HL-60 (cell line): ENCODE data around the gene ORM2.

Source experiments
- DNase-seq, 2 experiments: peaks; one replicate each; pipeline ENCODE4 v3.0.0-alpha.2; 2010 to 2020; ENCODE audit warnings: low read depth in 1 of 2, low spot score in 1 of 2
- H3K27ac ChIP-seq: fragments of 250-450 bp; sonication (Bioruptor Pico); replicated peaks from 2 replicates; pipeline ENCODE4 v1.5.1; 2020; ENCODE audit warnings: mild to moderate bottlenecking, moderate library complexity
- H3K27me3 ChIP-seq: fragments of 250-450 bp; sonication (Bioruptor Pico); 2 replicates; pipeline ENCODE4 v1.5.1; 2021; ENCODE audit warnings: mild to moderate bottlenecking, moderate library complexity; ENCODE audit not compliant: insufficient read depth, poor library complexity, severe bottlenecking
- H3K4me3 ChIP-seq: replicated peaks from 2 replicates; pipeline ENCODE4 v1.5.1; 2011; ENCODE audit warnings: mild to moderate bottlenecking, control low read depth, low read length; ENCODE audit not compliant: insufficient read depth
- GABPA ChIP-seq: IDR thresholded peaks from 2 replicates; pipeline ENCODE4 v1.6.1; 2012; ENCODE audit warnings: low read depth
- POLR2AphosphoS5 ChIP-seq: IDR thresholded peaks from 2 replicates; pipeline ENCODE4 v1.6.1; 2012; ENCODE audit warnings: low read depth
- SPI1 ChIP-seq: IDR thresholded peaks from 2 replicates; pipeline ENCODE4 v1.6.1; 2012; ENCODE audit warnings: low read depth, mild to moderate bottlenecking, borderline replicate concordance
- TF ChIP-seq, protein P1 (sequence below): IDR thresholded peaks from one replicate; pipeline ENCODE4 v1.5.1; 2011; ENCODE audit warnings: low read length, control low read depth, inconsistent platforms; ENCODE audit not compliant: insufficient read depth
- TF ChIP-seq, protein P2 (sequence below): IDR thresholded peaks from 2 replicates; pipeline ENCODE4 v1.6.1; 2012; ENCODE audit warnings: low read depth; ENCODE audit not compliant: insufficient replicate concordance

ORM2 gene

DNA sequence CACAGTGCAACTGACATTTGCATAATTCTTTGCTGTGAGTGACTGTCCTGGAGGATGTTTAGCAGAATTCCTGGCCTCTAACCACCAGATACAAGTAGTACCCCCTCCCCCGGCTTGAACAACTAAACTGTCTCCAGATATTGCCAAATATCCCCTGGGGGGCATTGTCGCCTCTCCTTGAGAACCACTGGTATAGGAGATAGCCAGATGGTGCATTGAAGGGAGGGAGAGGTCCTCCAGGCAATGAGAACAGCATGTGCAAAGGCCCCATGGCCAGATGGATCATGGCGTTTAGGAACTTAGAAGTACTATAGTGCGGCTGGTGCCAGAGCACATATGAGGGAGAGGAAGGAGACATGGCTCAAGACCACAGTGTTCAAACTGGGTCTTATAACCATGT is 25.7 kb upstream of the ORM2 start:
- no peak for TF ChIP-seq SPI1
- TF ChIP-seq GABPA = no peak
- TF ChIP-seq, protein P1, sequence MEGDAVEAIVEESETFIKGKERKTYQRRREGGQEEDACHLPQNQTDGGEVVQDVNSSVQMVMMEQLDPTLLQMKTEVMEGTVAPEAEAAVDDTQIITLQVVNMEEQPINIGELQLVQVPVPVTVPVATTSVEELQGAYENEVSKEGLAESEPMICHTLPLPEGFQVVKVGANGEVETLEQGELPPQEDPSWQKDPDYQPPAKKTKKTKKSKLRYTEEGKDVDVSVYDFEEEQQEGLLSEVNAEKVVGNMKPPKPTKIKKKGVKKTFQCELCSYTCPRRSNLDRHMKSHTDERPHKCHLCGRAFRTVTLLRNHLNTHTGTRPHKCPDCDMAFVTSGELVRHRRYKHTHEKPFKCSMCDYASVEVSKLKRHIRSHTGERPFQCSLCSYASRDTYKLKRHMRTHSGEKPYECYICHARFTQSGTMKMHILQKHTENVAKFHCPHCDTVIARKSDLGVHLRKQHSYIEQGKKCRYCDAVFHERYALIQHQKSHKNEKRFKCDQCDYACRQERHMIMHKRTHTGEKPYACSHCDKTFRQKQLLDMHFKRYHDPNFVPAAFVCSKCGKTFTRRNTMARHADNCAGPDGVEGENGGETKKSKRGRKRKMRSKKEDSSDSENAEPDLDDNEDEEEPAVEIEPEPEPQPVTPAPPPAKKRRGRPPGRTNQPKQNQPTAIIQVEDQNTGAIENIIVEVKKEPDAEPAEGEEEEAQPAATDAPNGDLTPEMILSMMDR = no peak
- TF ChIP-seq, protein P2, sequence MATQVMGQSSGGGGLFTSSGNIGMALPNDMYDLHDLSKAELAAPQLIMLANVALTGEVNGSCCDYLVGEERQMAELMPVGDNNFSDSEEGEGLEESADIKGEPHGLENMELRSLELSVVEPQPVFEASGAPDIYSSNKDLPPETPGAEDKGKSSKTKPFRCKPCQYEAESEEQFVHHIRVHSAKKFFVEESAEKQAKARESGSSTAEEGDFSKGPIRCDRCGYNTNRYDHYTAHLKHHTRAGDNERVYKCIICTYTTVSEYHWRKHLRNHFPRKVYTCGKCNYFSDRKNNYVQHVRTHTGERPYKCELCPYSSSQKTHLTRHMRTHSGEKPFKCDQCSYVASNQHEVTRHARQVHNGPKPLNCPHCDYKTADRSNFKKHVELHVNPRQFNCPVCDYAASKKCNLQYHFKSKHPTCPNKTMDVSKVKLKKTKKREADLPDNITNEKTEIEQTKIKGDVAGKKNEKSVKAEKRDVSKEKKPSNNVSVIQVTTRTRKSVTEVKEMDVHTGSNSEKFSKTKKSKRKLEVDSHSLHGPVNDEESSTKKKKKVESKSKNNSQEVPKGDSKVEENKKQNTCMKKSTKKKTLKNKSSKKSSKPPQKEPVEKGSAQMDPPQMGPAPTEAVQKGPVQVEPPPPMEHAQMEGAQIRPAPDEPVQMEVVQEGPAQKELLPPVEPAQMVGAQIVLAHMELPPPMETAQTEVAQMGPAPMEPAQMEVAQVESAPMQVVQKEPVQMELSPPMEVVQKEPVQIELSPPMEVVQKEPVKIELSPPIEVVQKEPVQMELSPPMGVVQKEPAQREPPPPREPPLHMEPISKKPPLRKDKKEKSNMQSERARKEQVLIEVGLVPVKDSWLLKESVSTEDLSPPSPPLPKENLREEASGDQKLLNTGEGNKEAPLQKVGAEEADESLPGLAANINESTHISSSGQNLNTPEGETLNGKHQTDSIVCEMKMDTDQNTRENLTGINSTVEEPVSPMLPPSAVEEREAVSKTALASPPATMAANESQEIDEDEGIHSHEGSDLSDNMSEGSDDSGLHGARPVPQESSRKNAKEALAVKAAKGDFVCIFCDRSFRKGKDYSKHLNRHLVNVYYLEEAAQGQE = no peak
- TF ChIP-seq POLR2AphosphoS5 = no peak
- H3K27me3 ChIP-seq = no peaks in the 10 kb centered on the region
- no peak overlapping the region for H3K4me3 ChIP-seq
- no peak for DNase-seq
- no peak overlapping the region for H3K27ac ChIP-seq

DNA sequence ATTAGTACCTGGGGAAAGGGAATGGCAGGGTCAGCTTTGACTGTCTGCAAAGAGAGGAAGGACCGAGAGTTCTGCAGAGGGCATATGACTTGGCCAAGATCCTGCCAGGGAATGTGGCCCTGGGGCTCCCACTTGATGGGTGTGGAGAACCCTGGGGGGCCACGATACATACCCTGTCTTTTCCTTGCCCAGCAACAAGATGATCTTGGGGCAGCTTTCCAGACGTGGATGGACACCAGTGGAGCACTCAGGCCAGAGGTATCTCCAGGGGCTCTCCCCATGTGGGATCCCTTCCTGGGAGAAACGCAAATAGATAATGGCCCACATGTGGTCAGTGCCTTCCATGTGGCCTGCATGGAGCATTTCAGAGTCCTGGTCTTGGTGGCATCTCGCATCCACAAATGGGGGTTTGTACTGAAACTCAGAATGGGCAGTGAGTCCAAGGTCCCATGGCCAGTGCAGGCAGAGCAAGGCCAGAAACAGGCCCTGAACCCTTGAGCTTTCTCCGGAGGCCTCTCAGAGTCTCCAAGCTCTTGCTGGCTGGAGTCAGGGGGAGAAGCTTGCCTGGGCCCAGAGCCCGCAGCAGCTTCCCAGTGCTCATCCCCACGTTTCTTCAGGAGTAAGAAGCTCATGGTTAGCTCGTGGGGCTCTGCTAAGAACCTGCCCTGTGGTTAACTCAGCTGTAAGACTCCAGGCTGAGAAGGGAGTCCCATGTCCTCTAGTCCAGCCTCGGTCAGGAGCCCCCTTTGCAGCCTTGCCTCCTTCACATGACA is 25.1 kb upstream of the ORM2 start:
- DNase-seq = no peak
- Histone ChIP-seq H3K27me3 (no peaks in the 10 kb centered on the region), H3K27ac (no peak overlapping the region), H3K4me3 (no peak overlapping the region)
- TF ChIP-seq, protein P1 = no peak
- no peak for TF ChIP-seq GABPA
- TF ChIP-seq, protein P2 = no peak
- TF ChIP-seq SPI1 = no peak
- no peak for TF ChIP-seq POLR2AphosphoS5

DNA sequence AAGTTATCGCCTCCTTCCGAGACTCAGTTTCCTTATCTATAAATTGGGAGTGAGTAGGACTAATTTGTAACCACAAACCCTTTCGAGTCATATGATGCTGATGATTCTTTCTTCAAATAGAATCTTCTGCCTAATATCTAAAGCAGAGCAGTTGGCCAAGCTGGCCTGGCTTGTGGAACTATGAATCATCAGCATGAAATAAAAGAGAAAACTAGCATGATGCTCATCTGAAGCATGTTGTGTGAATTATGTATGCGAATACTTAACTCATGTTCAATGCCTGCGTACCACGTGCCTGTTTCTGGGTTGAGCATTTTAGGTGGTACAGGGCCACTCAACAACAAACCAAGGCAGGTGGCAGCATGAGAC is 21.8 kb upstream of the ORM2 start:
- Histone ChIP-seq H3K27me3 (no peaks in the 10 kb centered on the region), H3K27ac (no peak overlapping the region), H3K4me3 (no peak overlapping the region)
- TF ChIP-seq, protein P1 = no peak
- TF ChIP-seq SPI1 = no peak
- TF ChIP-seq, protein P2 = no peak
- no peak for TF ChIP-seq POLR2AphosphoS5
- TF ChIP-seq GABPA = no peak
- DNase-seq = no peak
